Esophagus squamous epithelium (tissue), 4 donors: Measurements from ENCODE around the gene RTN4RL2.
"Not testable (repeated sequence)": the region's sequence is repeated elsewhere in the genome, so short reads cannot be mapped to it uniquely, and the experiment has no call there.

Experiments
- POLR2A ChIP-seq, 4 donors: fragments of 450-650 bp; IDR thresholded peaks; one replicate each; pipeline ENCODE4 v1.6.1; 2017; ENCODE audit warnings: antibody characterized with exemption in 4 of 4, mild to moderate bottlenecking in 4 of 4, moderate library complexity in 3 of 4
- TF ChIP-seq, protein P1 (sequence below), 6 experiments: fragments of 450-650 bp in 4 of 6; fragments of 200-600 bp in 2 of 6; sonication (generic) in 2 of 6; IDR thresholded peaks; one replicate each; pipeline ENCODE4 v1.5.1; 2016 to 2019; ENCODE audit warnings: antibody characterized with exemption in 6 of 6, mild to moderate bottlenecking in 4 of 6, moderate library complexity in 4 of 6

DNA sequence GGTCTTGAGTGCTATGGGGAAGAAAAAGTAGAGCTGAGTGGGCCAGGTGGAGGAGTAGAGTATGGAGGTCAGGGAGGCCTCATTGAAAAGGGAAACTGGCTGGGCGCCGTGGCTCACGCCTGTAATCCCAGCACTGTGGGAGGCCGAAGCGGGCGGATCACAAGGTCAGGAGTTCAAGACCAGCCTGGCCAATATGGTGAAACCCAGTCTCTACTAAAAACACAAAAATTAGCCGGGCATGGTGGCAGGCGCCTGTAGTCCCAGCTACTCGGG lies 15.3 kb upstream of the RTN4RL2 start:
- TF ChIP-seq, protein P1, sequence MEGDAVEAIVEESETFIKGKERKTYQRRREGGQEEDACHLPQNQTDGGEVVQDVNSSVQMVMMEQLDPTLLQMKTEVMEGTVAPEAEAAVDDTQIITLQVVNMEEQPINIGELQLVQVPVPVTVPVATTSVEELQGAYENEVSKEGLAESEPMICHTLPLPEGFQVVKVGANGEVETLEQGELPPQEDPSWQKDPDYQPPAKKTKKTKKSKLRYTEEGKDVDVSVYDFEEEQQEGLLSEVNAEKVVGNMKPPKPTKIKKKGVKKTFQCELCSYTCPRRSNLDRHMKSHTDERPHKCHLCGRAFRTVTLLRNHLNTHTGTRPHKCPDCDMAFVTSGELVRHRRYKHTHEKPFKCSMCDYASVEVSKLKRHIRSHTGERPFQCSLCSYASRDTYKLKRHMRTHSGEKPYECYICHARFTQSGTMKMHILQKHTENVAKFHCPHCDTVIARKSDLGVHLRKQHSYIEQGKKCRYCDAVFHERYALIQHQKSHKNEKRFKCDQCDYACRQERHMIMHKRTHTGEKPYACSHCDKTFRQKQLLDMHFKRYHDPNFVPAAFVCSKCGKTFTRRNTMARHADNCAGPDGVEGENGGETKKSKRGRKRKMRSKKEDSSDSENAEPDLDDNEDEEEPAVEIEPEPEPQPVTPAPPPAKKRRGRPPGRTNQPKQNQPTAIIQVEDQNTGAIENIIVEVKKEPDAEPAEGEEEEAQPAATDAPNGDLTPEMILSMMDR (IDR thresholded peaks at IDR 0.05) = not testable (repeated sequence)
- TF ChIP-seq POLR2A (IDR thresholded peaks at IDR 0.05) = not testable (repeated sequence)
